HepG2 (cell line): ENCODE results near the gene MEMO1. TPM values are rescaled to one million over a fixed set of nuclear protein-coding genes. Genes with fewer than 3 reads are reported as not detected.
A peak's percentile ranks its signal among the peaks of the same experiment; 100 is the strongest.

Experiments
- ATAC-seq: fragments of 200-7000 bp; cut with Tn5 transposase; 3 replicates; pipeline ENCODE4 v1.9.1; 2020; ENCODE audit warnings: mild to moderate bottlenecking, moderate library complexity
- BruUV-seq: library from RNA; stranded (reverse); fragments of 400-500 nt; replicated peaks from 2 replicates; lab custom pipeline; 2021; lab: Mats Ljungman, UMichigan
- CTCF ChIA-PET: fragments of 300-600 bp; formaldehyde crosslinking; extraction: SDS; loops from one replicate; lab custom pipeline; 2021; ENCODE audit warnings: low total read pairs, inconsistent platforms, low intra/inter-chr PET ratio; lab: Yijun Ruan, JAX
- POLR2A ChIA-PET: fragments of 350-600 bp; sonication (Branson Sonifier 250); formaldehyde crosslinking; loops from one replicate; lab custom pipeline; 2020; ENCODE audit warnings: antibody characterized with exemption, inconsistent platforms; lab: Yijun Ruan, JAX
- DNase-seq: peaks from one replicate; pipeline ENCODE4 v3.0.0-alpha.2; 2015; ENCODE audit warnings: low spot score
- FAIRE-seq: peaks from 3 replicates; lab custom pipeline; 2011; peaks lifted over from hg19 to GRCh38; lab: Jason Lieb, UNC
- H2AFZ ChIP-seq: one replicate; pipeline ENCODE4 v1.6.1; 2011; ENCODE audit warnings: low read length, inconsistent platforms
- H3K27ac ChIP-seq: fragments of 300-600 bp; 3 replicates; pipeline ENCODE4 v1.8.0; 2011; ENCODE audit warnings: mixed run types, mild to moderate bottlenecking, mixed read lengths, low read length, inconsistent platforms; ENCODE audit not compliant: insufficient read depth; ENCODE audit errors: extremely low read length
- H3K27me3 ChIP-seq, 2 experiments: fragments of 200-600 bp in 1 of 2; 2 replicates in 1 of 2; 3 replicates in 1 of 2; pipeline versions ENCODE4 v1.6.0 to v1.8.0; 2011; ENCODE audit warnings: low read length in 2 of 2, mild to moderate bottlenecking in 2 of 2, moderate library complexity in 2 of 2, inconsistent platforms in 1 of 2; ENCODE audit not compliant: insufficient read depth in 2 of 2, control insufficient read depth in 1 of 2
- H3K36me3 ChIP-seq, 2 experiments: fragments of 200-600 bp in 1 of 2; replicated peaks in 1 of 2; 2 replicates in 1 of 2; 3 replicates in 1 of 2; pipeline versions ENCODE4 v1.5.1 to v1.8.0; 2011; ENCODE audit warnings: low read length in 2 of 2, inconsistent platforms in 1 of 2; ENCODE audit not compliant: insufficient read depth in 2 of 2, control insufficient read depth in 1 of 2
- H3K4me1 ChIP-seq: 2 replicates; pipeline ENCODE4 v1.5.1; 2012; ENCODE audit warnings: low read length, inconsistent platforms; ENCODE audit not compliant: insufficient read depth
- H3K4me2 ChIP-seq: 2 replicates; pipeline ENCODE4 v1.6.0; 2011; ENCODE audit warnings: low read depth, low read length, inconsistent platforms
- H3K4me3 ChIP-seq, 3 experiments: fragments of 200-600 bp in 1 of 3; sonication (generic), shearing (Covaris generic) in 1 of 3; replicated peaks in 1 of 3; 2 replicates each; pipeline ENCODE4 v1.5.1; 2011 to 2016; ENCODE audit warnings: low read length in 3 of 3, inconsistent platforms in 2 of 3, low read depth in 2 of 3, mild to moderate bottlenecking in 2 of 3, control low read depth in 1 of 3, mixed read lengths in 1 of 3; ENCODE audit not compliant: insufficient read depth in 1 of 3
- H3K79me2 ChIP-seq: one replicate; pipeline ENCODE4 v1.6.1; 2011; ENCODE audit warnings: low read length, inconsistent platforms; ENCODE audit not compliant: insufficient read depth
- H3K9ac ChIP-seq: 2 replicates; pipeline ENCODE4 v1.6.0; 2011; ENCODE audit warnings: mild to moderate bottlenecking, low read depth, low read length, inconsistent platforms; ENCODE audit not compliant: insufficient read depth
- H3K9me3 ChIP-seq: 2 replicates; pipeline ENCODE4 v1.5.1; 2012; ENCODE audit warnings: mild to moderate bottlenecking, low read length
- H4K20me1 ChIP-seq: 2 replicates; pipeline ENCODE4 v1.6.0; 2011; ENCODE audit warnings: inconsistent platforms, mild to moderate bottlenecking, low read length, moderate library complexity; ENCODE audit not compliant: insufficient read depth
- CEBPG ChIP-seq: IDR thresholded peaks from 2 replicates; pipeline ENCODE4 v1.6.1; 2016
- FOSL2 ChIP-seq: sonication (generic); formaldehyde crosslinking; IDR thresholded peaks from 2 replicates; pipeline ENCODE4 v1.4.0; 2020; ENCODE audit warnings: missing genetic modification reagents
- GATAD2A ChIP-seq: IDR thresholded peaks from 2 replicates; pipeline ENCODE4 v1.6.1; 2016
- MTF2 ChIP-seq: sonication (generic); formaldehyde crosslinking; IDR thresholded peaks from 2 replicates; pipeline ENCODE4 v1.5.0; 2020; ENCODE audit warnings: missing genetic modification reagents, borderline replicate concordance
- NCOA1 ChIP-seq: sonication (generic); formaldehyde crosslinking; IDR thresholded peaks from 2 replicates; pipeline ENCODE4 v1.9.0; 2021; ENCODE audit warnings: missing genetic modification reagents
- RCOR2 ChIP-seq: IDR thresholded peaks from 2 replicates; pipeline ENCODE4 v1.6.1; 2016; ENCODE audit warnings: missing biosample characterization, missing genetic modification reagents
- SOX6 ChIP-seq, 2 experiments: fragments of 450-650 bp in 1 of 2; sonication (generic) in 1 of 2; formaldehyde crosslinking in 1 of 2; IDR thresholded peaks; 2 replicates each; pipeline versions ENCODE4 v1.4.0 to v1.6.1; 2017 to 2020; ENCODE audit warnings: antibody characterized with exemption in 1 of 2, mild to moderate bottlenecking in 1 of 2, missing genetic modification reagents in 1 of 2
- TBP ChIP-seq: sonication (generic); formaldehyde crosslinking; IDR thresholded peaks from 2 replicates; pipeline ENCODE4 v1.5.0; 2020; ENCODE audit warnings: missing genetic modification reagents
- ZNF343 ChIP-seq: sonication (generic); formaldehyde crosslinking; IDR thresholded peaks from 2 replicates; pipeline ENCODE4 v1.4.0; 2020; ENCODE audit warnings: mild to moderate bottlenecking, missing genetic modification reagents
- ZNF629 ChIP-seq: sonication (generic); formaldehyde crosslinking; conservative IDR thresholded peaks from 2 replicates; pipeline ENCODE4 v1.5.0; 2020; ENCODE audit warnings: missing genetic modification reagents
- ZNF644 ChIP-seq: IDR thresholded peaks from 2 replicates; pipeline ENCODE4 v1.6.1; 2016; ENCODE audit warnings: low read depth
- ZNF709 ChIP-seq: sonication (generic); formaldehyde crosslinking; IDR thresholded peaks from 2 replicates; pipeline ENCODE4 v1.5.0; 2020; ENCODE audit warnings: mild to moderate bottlenecking, missing genetic modification reagents
- WGBS: methylation state at CpG from one replicate; pipeline ENCODE4 v1.1.6; 2017; ENCODE audit warnings: low lambda C conversion rate; 5-methylcytosine and 5-hydroxymethylcytosine counted together
- in situ Hi-C: cut with HindIII; loops from 2 replicates; pipeline ENCODE4 v1.10.0; 2017; ENCODE audit warnings: low pct_unique_long_range_greater_than_20kb; ENCODE audit not compliant: extremely low pct_ligation_motif_present
- intact Hi-C: fragments of 100-400 bp; cut with micrococcal nuclease; formaldehyde crosslinking; loops from one replicate; pipeline ENCODE4 v1.10.0; 2022; ENCODE audit not compliant: unreplicated experiment
- polyA plus RNA-seq, 8 experiments: library from polyadenylated mRNA; depleted of rRNA in 3 of 8; stranded (reverse) in 7 of 8; unstranded in 1 of 8; fragments of >200 nt; fragmentation: Illumina TruSeq in 4 of 8; extraction: Trizol in 4 of 8; gene quantifications; 2 replicates each; pipeline versions ENCODE4 v1.2.1 to v1.2.3, GENCODE V29; 2011 to 2016; ENCODE audit warnings: low read depth in 4 of 8, missing spikeins in 1 of 8, mixed read lengths in 1 of 8; ENCODE audit not compliant: insufficient read depth in 1 of 8
- total RNA-seq, 5 experiments: library from RNA; depleted of rRNA; stranded (reverse); fragments of >200 nt; fragmentation: Illumina TruSeq; extraction: Trizol; gene quantifications; 2 replicates each; pipeline ENCODE4 v1.2.3, GENCODE V29; 2016; ENCODE audit warnings: low read depth in 1 of 5
- TF ChIP-seq, protein P1 (sequence below): sonication (generic); formaldehyde crosslinking; conservative IDR thresholded peaks from 2 replicates; pipeline ENCODE4 v1.5.0; 2020; ENCODE audit warnings: missing genetic modification reagents
- TF ChIP-seq, protein P2 (sequence below): sonication (generic); formaldehyde crosslinking; conservative IDR thresholded peaks from 2 replicates; pipeline ENCODE4 v1.8.0; 2022; ENCODE audit warnings: missing genetic modification reagents
- TF ChIP-seq, protein P3 (sequence below): IDR thresholded peaks from 2 replicates; pipeline ENCODE4 v1.6.1; 2016; ENCODE audit warnings: low read depth
- TF ChIP-seq, protein P4 (sequence below): sonication (generic); formaldehyde crosslinking; IDR thresholded peaks from 2 replicates; pipeline ENCODE4 v1.4.0; 2020; ENCODE audit warnings: low read depth, mild to moderate bottlenecking, missing genetic modification reagents

MEMO1 gene
- total and polyA plus RNA-seq, 2 of the 13 experiments (the other 11 are each of a cell fraction or from before 2014, with no cell fraction given): 69.8 to 81.6 TPM

- ChIA-PET CTCF (no interaction called here), POLR2A (no interaction called here)
- DNase-seq (peak; percentile 63), FAIRE-seq (no peak), ATAC-seq (peak; percentile 43; the same call in 2 of the 3 replicates)
- no peak overlapping the region for H2AFZ ChIP-seq
- H3K9ac ChIP-seq: no peak overlapping the region
- H3K79me2 ChIP-seq: no peaks in the 10 kb centered on the region
- BruUV-seq: no TSS peak
- intact Hi-C loops (no loop called here), in situ Hi-C loops (no loop called here)
- H3K4me1 ChIP-seq: peaks cover 21% of the 10 kb centered on the region
- 95% methylated on average over 2 of the region's 2 CpGs for WGBS
- no peaks in the 10 kb centered on the region; the same call in 1 of the 2 replicates for H4K20me1 ChIP-seq
- H3K27me3 ChIP-seq: no peaks in the 10 kb centered on the region
- no peak overlapping the region for H3K4me2 ChIP-seq
- H3K36me3 ChIP-seq: peaks cover 0 to 14% of the 10 kb centered on the region in 2 experiments; a peak in 4 of 5 replicates
- no peaks in the 10 kb centered on the region for H3K9me3 ChIP-seq
- H3K27ac ChIP-seq: no peak overlapping the region
- no peak overlapping the region for H3K4me3 ChIP-seq
- no peak for TF ChIP-seq ZNF343 (CRISPR knock-in tag)
- no peak for TF ChIP-seq MTF2 (CRISPR knock-in tag)
- TF ChIP-seq CEBPG (CRISPR knock-in tag): peak; percentile 81
- TF ChIP-seq, protein P1, sequence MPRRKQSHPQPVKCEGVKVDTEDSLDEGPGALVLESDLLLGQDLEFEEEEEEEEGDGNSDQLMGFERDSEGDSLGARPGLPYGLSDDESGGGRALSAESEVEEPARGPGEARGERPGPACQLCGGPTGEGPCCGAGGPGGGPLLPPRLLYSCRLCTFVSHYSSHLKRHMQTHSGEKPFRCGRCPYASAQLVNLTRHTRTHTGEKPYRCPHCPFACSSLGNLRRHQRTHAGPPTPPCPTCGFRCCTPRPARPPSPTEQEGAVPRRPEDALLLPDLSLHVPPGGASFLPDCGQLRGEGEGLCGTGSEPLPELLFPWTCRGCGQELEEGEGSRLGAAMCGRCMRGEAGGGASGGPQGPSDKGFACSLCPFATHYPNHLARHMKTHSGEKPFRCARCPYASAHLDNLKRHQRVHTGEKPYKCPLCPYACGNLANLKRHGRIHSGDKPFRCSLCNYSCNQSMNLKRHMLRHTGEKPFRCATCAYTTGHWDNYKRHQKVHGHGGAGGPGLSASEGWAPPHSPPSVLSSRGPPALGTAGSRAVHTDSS (CRISPR knock-in tag): no peak
- TF ChIP-seq FOSL2 (CRISPR knock-in tag): peak; percentile 38; the same call in 1 of the 2 replicates
- no peak for TF ChIP-seq SOX6 (IDR thresholded peaks at IDR 0.05)
- TF ChIP-seq SOX6 (CRISPR knock-in tag; IDR thresholded peaks at IDR 0.05): peak; percentile 36; the same call in 1 of the 2 replicates
- TF ChIP-seq ZNF629 (CRISPR knock-in tag): peak; percentile 84
- no peak for TF ChIP-seq ZNF709 (CRISPR knock-in tag)
- TF ChIP-seq GATAD2A (CRISPR knock-in tag): peak; percentile 44; the same call in 1 of the 2 replicates
- TF ChIP-seq TBP (CRISPR knock-in tag): no peak
- no peak for TF ChIP-seq NCOA1 (CRISPR knock-in tag)
- peak; percentile 72 for TF ChIP-seq RCOR2
- TF ChIP-seq ZNF644 (CRISPR knock-in tag): peak; percentile 71
- TF ChIP-seq, protein P2, sequence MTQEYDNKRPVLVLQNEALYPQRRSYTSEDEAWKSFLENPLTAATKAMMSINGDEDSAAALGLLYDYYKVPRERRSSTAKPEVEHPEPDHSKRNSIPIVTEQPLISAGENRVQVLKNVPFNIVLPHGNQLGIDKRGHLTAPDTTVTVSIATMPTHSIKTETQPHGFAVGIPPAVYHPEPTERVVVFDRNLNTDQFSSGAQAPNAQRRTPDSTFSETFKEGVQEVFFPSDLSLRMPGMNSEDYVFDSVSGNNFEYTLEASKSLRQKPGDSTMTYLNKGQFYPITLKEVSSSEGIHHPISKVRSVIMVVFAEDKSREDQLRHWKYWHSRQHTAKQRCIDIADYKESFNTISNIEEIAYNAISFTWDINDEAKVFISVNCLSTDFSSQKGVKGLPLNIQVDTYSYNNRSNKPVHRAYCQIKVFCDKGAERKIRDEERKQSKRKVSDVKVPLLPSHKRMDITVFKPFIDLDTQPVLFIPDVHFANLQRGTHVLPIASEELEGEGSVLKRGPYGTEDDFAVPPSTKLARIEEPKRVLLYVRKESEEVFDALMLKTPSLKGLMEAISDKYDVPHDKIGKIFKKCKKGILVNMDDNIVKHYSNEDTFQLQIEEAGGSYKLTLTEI (CRISPR knock-in tag): no peak
- TF ChIP-seq, protein P3, sequence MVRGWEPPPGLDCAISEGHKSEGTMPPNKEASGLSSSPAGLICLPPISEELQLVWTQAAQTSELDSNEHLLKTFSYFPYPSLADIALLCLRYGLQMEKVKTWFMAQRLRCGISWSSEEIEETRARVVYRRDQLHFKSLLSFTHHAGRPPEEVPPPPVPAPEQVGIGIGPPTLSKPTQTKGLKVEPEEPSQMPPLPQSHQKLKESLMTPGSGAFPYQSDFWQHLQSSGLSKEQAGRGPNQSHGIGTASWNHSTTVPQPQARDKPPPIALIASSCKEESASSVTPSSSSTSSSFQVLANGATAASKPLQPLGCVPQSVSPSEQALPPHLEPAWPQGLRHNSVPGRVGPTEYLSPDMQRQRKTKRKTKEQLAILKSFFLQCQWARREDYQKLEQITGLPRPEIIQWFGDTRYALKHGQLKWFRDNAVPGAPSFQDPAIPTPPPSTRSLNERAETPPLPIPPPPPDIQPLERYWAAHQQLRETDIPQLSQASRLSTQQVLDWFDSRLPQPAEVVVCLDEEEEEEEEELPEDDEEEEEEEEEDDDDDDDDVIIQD: peak; percentile 87; the same call in 1 of the 2 replicates
- TF ChIP-seq, protein P4, sequence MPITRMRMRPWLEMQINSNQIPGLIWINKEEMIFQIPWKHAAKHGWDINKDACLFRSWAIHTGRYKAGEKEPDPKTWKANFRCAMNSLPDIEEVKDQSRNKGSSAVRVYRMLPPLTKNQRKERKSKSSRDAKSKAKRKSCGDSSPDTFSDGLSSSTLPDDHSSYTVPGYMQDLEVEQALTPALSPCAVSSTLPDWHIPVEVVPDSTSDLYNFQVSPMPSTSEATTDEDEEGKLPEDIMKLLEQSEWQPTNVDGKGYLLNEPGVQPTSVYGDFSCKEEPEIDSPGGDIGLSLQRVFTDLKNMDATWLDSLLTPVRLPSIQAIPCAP (CRISPR knock-in tag): no peak
Measured at GRCh38 chr2:31877008-31877407, 133.8 kb downstream of the MEMO1 start.
